Astrocyte (in vitro differentiated cells and primary cell): Measurements from ENCODE around the gene GSN. TPM values are rescaled to one million over a fixed set of nuclear protein-coding genes. Genes with fewer than 3 reads are reported as not detected.
A peak's percentile ranks its signal among the peaks of the same experiment; 100 is the strongest.

Experiments used
- DNase-seq: peaks from one replicate; pipeline ENCODE4 v3.0.0-alpha.2; 2010; ENCODE audit warnings: low read depth
- FAIRE-seq: peaks from 2 replicates; lab custom pipeline; 2011; peaks lifted over from hg19 to GRCh38; lab: Jason Lieb, UNC
- H2AFZ ChIP-seq: 2 replicates; pipeline ENCODE4 v1.6.0; 2012; ENCODE audit warnings: low read depth, low read length, inconsistent platforms
- H3K27ac ChIP-seq: 2 replicates; pipeline ENCODE4 v1.5.1; 2011; ENCODE audit warnings: low read depth, low read length, inconsistent platforms
- H3K27me3 ChIP-seq: 2 replicates; pipeline ENCODE4 v1.6.0; 2011; ENCODE audit warnings: low read length, inconsistent platforms; ENCODE audit not compliant: insufficient read depth
- H3K36me3 ChIP-seq: 2 replicates; pipeline ENCODE4 v1.5.1; 2011; ENCODE audit warnings: low read length, inconsistent platforms; ENCODE audit not compliant: insufficient read depth
- H3K4me1 ChIP-seq: 2 replicates; pipeline ENCODE4 v1.5.1; 2011; ENCODE audit warnings: low read length, inconsistent platforms; ENCODE audit not compliant: insufficient read depth
- H3K4me2 ChIP-seq: 2 replicates; pipeline ENCODE4 v1.6.0; 2012; ENCODE audit warnings: low read length, inconsistent platforms
- H3K4me3 ChIP-seq: 2 replicates; pipeline ENCODE4 v1.5.1; 2011; ENCODE audit warnings: low read depth, mild to moderate bottlenecking, low read length, inconsistent platforms; ENCODE audit not compliant: insufficient read depth
- H3K79me2 ChIP-seq: 2 replicates; pipeline ENCODE4 v1.6.0; 2012; ENCODE audit warnings: mild to moderate bottlenecking, low read length, inconsistent platforms; ENCODE audit not compliant: insufficient read depth
- H3K9ac ChIP-seq: 2 replicates; pipeline ENCODE4 v1.6.0; 2012; ENCODE audit warnings: mild to moderate bottlenecking, low read length, inconsistent platforms
- H3K9me3 ChIP-seq: 2 replicates; pipeline ENCODE4 v1.5.1; 2012; ENCODE audit warnings: low read depth, mild to moderate bottlenecking, low read length, inconsistent platforms; ENCODE audit not compliant: insufficient read depth
- H4K20me1 ChIP-seq: 2 replicates; pipeline ENCODE4 v1.6.0; 2012; ENCODE audit warnings: low read length, inconsistent platforms; ENCODE audit not compliant: insufficient read depth
- H3K27ac Mint-ChIP-seq: one replicate; pipeline ENCODE4 v1.8.0; 2021; ENCODE audit warnings: mild to moderate bottlenecking, mixed read lengths; ENCODE audit not compliant: unreplicated experiment
- H3K27me3 Mint-ChIP-seq: one replicate; pipeline ENCODE4 v1.8.0; 2021; ENCODE audit warnings: low read depth, mixed read lengths; ENCODE audit not compliant: unreplicated experiment
- H3K36me3 Mint-ChIP-seq: one replicate; pipeline ENCODE4 v1.8.0; 2021; ENCODE audit warnings: low read depth, mixed read lengths; ENCODE audit not compliant: unreplicated experiment
- H3K4me1 Mint-ChIP-seq: one replicate; pipeline ENCODE4 v1.8.0; 2021; ENCODE audit warnings: low read depth, mixed read lengths; ENCODE audit not compliant: unreplicated experiment
- H3K4me3 Mint-ChIP-seq: one replicate; pipeline ENCODE4 v1.8.0; 2021; ENCODE audit warnings: mild to moderate bottlenecking, moderate library complexity, mixed read lengths; ENCODE audit not compliant: unreplicated experiment
- H3K9me3 Mint-ChIP-seq: one replicate; pipeline ENCODE4 v1.8.0; 2021; ENCODE audit warnings: mild to moderate bottlenecking, mixed read lengths; ENCODE audit not compliant: unreplicated experiment
- CTCF ChIP-seq: IDR thresholded peaks from 2 replicates; pipeline ENCODE4 v1.5.1; 2011; ENCODE audit warnings: low read depth, mild to moderate bottlenecking, inconsistent platforms, low read length, moderate library complexity; ENCODE audit not compliant: insufficient read depth
- EZH2 ChIP-seq: IDR thresholded peaks from 2 replicates; pipeline ENCODE4 v1.6.1; 2012; ENCODE audit warnings: mild to moderate bottlenecking, low read length, inconsistent platforms; ENCODE audit not compliant: insufficient read depth
- total RNA-seq: library from RNA; stranded (reverse); gene quantifications from 2 replicates; pipeline ENCODE4 v1.2.1, GENCODE V29; 2021

The GSN gene
- total RNA-seq, 1 donor from 2014 or later: 260 TPM

- Histone ChIP-seq H3K9ac (peak overlapping the region; percentile 64), H3K4me1 (peaks cover 11% of the 10 kb centered on the region), H3K36me3 (peaks cover 13% of the 10 kb centered on the region), H3K27me3 (no peaks in the 10 kb centered on the region), H3K4me3 (peak overlapping the region; percentile 54), H3K9me3 (no peaks in the 10 kb centered on the region), H2AFZ (peak overlapping the region; percentile 60), H3K79me2 (peaks cover 16% of the 10 kb centered on the region), H4K20me1 (peaks cover 45% of the 10 kb centered on the region), H3K27ac (no peak overlapping the region), H3K4me2 (peak overlapping the region; percentile 88)
- TF ChIP-seq EZH2 (no peak), CTCF (no peak)
- H3K36me3 Mint-ChIP-seq: peaks cover 30% of the 10 kb centered on the region
- H3K9me3 Mint-ChIP-seq: no peaks in the 10 kb centered on the region
- peaks cover 22% of the 10 kb centered on the region for H3K4me1 Mint-ChIP-seq
- peaks cover 1% of the 10 kb centered on the region for H3K27me3 Mint-ChIP-seq
- FAIRE-seq: no peak
- no peak for DNase-seq
- peak overlapping the region; percentile 77 for H3K4me3 Mint-ChIP-seq
- H3K27ac Mint-ChIP-seq: peak overlapping the region; percentile 76
Measured at GRCh38 chr9:121299467-121300282, 31.7 kb downstream of the GSN start.

- Histone ChIP-seq H3K4me2 (peak overlapping the region; percentile 88), H3K36me3 (peaks cover 17% of the 10 kb centered on the region), H3K9ac (peak overlapping the region; percentile 64), H3K27ac (no peak overlapping the region), H4K20me1 (peaks cover 43% of the 10 kb centered on the region), H3K4me1 (peaks cover 11% of the 10 kb centered on the region), H3K27me3 (no peaks in the 10 kb centered on the region), H2AFZ (peak overlapping the region; percentile 43), H3K4me3 (peak overlapping the region; percentile 54), H3K79me2 (peaks cover 12% of the 10 kb centered on the region), H3K9me3 (no peaks in the 10 kb centered on the region)
- H3K36me3 Mint-ChIP-seq: peaks cover 27% of the 10 kb centered on the region
- FAIRE-seq: no peak
- DNase-seq: no peak
- TF ChIP-seq EZH2 (no peak), CTCF (no peak)
- H3K27me3 Mint-ChIP-seq: peaks cover 1% of the 10 kb centered on the region
- H3K27ac Mint-ChIP-seq: peak overlapping the region; percentile 76
- H3K4me3 Mint-ChIP-seq: peak overlapping the region; percentile 77
- peaks cover 22% of the 10 kb centered on the region for H3K4me1 Mint-ChIP-seq
- H3K9me3 Mint-ChIP-seq: no peaks in the 10 kb centered on the region
Measured at GRCh38 chr9:121300283-121301119, 32.5 kb downstream of the GSN start.
